Hepatocyte (in vitro differentiated cells): ENCODE results near the gene SEMA4C.

Source experiments
- EZH2phosphoT487 ChIP-seq: fragments of 200-600 bp; sonication (generic); IDR thresholded peaks from one replicate; pipeline ENCODE4 v1.6.1; 2018; ENCODE audit warnings: antibody characterized with exemption, mild to moderate bottlenecking, low read depth, moderate library complexity; ENCODE audit not compliant: unreplicated experiment, severe bottlenecking
- TF ChIP-seq, protein P1 (sequence below): fragments of 200-600 bp; sonication (generic); IDR thresholded peaks from 2 replicates; pipeline ENCODE4 v1.5.1; 2016; ENCODE audit warnings: antibody characterized with exemption, mild to moderate bottlenecking; ENCODE audit not compliant: poor library complexity

DNA sequence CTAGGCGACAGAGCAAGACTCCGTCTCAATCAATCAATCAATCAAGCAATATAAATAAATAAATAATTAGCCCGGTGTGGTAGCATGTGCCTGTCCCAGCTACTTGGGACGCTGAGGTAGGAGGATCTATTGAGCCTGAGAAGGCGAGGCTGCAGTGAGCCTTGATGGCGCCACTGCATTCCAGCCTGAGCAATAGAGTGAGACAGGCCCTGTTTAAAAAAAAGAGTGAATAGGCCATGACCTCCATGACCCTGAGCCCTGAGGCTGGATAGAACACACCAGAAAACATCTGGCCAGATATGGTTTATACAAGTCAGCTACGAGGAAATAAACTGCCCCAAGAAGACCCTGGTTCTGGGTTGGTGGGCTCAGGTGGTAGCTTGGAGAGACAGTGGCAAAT is 20.4 kb upstream of the SEMA4C start:
- TF ChIP-seq, protein P1, sequence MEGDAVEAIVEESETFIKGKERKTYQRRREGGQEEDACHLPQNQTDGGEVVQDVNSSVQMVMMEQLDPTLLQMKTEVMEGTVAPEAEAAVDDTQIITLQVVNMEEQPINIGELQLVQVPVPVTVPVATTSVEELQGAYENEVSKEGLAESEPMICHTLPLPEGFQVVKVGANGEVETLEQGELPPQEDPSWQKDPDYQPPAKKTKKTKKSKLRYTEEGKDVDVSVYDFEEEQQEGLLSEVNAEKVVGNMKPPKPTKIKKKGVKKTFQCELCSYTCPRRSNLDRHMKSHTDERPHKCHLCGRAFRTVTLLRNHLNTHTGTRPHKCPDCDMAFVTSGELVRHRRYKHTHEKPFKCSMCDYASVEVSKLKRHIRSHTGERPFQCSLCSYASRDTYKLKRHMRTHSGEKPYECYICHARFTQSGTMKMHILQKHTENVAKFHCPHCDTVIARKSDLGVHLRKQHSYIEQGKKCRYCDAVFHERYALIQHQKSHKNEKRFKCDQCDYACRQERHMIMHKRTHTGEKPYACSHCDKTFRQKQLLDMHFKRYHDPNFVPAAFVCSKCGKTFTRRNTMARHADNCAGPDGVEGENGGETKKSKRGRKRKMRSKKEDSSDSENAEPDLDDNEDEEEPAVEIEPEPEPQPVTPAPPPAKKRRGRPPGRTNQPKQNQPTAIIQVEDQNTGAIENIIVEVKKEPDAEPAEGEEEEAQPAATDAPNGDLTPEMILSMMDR, result no peak
- TF ChIP-seq EZH2phosphoT487, result no peak
